HG02943 (cell line): ENCODE measurements around the gene BCL2.

Experiments used
- ATAC-seq: cut with Tn5 transposase; IDR thresholded peaks from one replicate; pipeline ENCODE4 v1.9.1; 2021; ENCODE audit warnings: mild to moderate bottlenecking, low read depth, moderate library complexity; ENCODE audit not compliant: unreplicated experiment

Gene BCL2

GRCh38 chr18:63148449-63149301, 170.9 kb downstream of the BCL2 start:
- no peak for ATAC-seq

GRCh38 chr18:63147973-63148372, 171.6 kb downstream of the BCL2 start:
- ATAC-seq: no peak

- no peak for ATAC-seq
Observed at GRCh38 chr18:63146828-63147409, 172.7 kb downstream of the BCL2 start.

- ATAC-seq: no peak
Observed at GRCh38 chr18:63145851-63146555, 173.6 kb downstream of the BCL2 start.

GRCh38 chr18:63145166-63145850, 174.3 kb downstream of the BCL2 start:
- no peak for ATAC-seq

GRCh38 chr18:63144748-63145147, 174.8 kb downstream of the BCL2 start:
- ATAC-seq: no peak

GRCh38 chr18:63143330-63143771, 176.2 kb downstream of the BCL2 start:
- ATAC-seq: no peak

- no peak for ATAC-seq
Observed at GRCh38 chr18:63142594-63143225, 176.9 kb downstream of the BCL2 start.

GRCh38 chr18:63141778-63142176, 177.8 kb downstream of the BCL2 start:
- ATAC-seq: no peak

- no peak for ATAC-seq
Observed at GRCh38 chr18:63140997-63141777, 178.4 kb downstream of the BCL2 start.

- no peak for ATAC-seq
Observed at GRCh38 chr18:63140038-63140450, 179.5 kb downstream of the BCL2 start.

GRCh38 chr18:63138436-63139340, 180.9 kb downstream of the BCL2 start:
- peak; percentile 56 for ATAC-seq

- peak; percentile 17 for ATAC-seq
Observed at GRCh38 chr18:63137999-63138435, 181.6 kb downstream of the BCL2 start.

- no peak for ATAC-seq
Observed at GRCh38 chr18:63135101-63135500, 184.5 kb downstream of the BCL2 start.

GRCh38 chr18:63132819-63133200, 186.8 kb downstream of the BCL2 start:
- no peak for ATAC-seq

- ATAC-seq: no peak
Observed at GRCh38 chr18:63131959-63132818, 187.4 kb downstream of the BCL2 start.

- no peak for ATAC-seq
Observed at GRCh38 chr18:63131106-63131958, 188.2 kb downstream of the BCL2 start.
